ENCODE data around the gene C1orf167. TPM values are rescaled to one million over a fixed set of nuclear protein-coding genes. Genes with fewer than 3 reads are reported as not detected.

The C1orf167 gene
- total RNA-seq, 1 donor from 2014 or later, result not detected

GRCh38 chr1:11779715-11780379, 17.9 kb downstream of the C1orf167 start:
- Histone ChIP-seq H3K36me3 (ENCODE audit: control insufficient read depth, insufficient read depth, low read length) (peaks cover 1% of the 10 kb centered on the region), H3K27me3 (ENCODE audit: control insufficient read depth, insufficient read depth, low read length) (no peaks in the 10 kb centered on the region), H3K4me3 (ENCODE audit: low read depth, low read length) (no peak overlapping the region)
- DNase-seq (ENCODE audit: low read depth), result no peak
- TF ChIP-seq CTCF (IDR thresholded peaks at IDR 0.05; ENCODE audit: insufficient read depth, low read length, poor library complexity, severe bottlenecking), result no peak

GRCh38 chr1:11780380-11781147, 18.6 kb downstream of the C1orf167 start:
- peaks cover 1% of the 10 kb centered on the region for H3K36me3 ChIP-seq (ENCODE audit: control insufficient read depth, insufficient read depth, low read length)
- H3K4me3 ChIP-seq (ENCODE audit: low read depth, low read length), result no peak overlapping the region
- no peak for DNase-seq (ENCODE audit: low read depth)
- TF ChIP-seq CTCF (IDR thresholded peaks at IDR 0.05; ENCODE audit: insufficient read depth, low read length, poor library complexity, severe bottlenecking), result no peak
- no peaks in the 10 kb centered on the region for H3K27me3 ChIP-seq (ENCODE audit: control insufficient read depth, insufficient read depth, low read length)

- no peak overlapping the region for H3K4me3 ChIP-seq (ENCODE audit: low read depth, low read length)
- DNase-seq (ENCODE audit: low read depth), result no peak
- no peak for TF ChIP-seq CTCF (IDR thresholded peaks at IDR 0.05; ENCODE audit: insufficient read depth, low read length, poor library complexity, severe bottlenecking)
- no peaks in the 10 kb centered on the region for H3K27me3 ChIP-seq (ENCODE audit: control insufficient read depth, insufficient read depth, low read length)
- H3K36me3 ChIP-seq (ENCODE audit: control insufficient read depth, insufficient read depth, low read length), result peaks cover 1% of the 10 kb centered on the region
These were observed 19.3 kb downstream of the C1orf167 start for GRCh38 chr1:11781297-11781696.

- no peak for TF ChIP-seq CTCF (IDR thresholded peaks at IDR 0.05; ENCODE audit: insufficient read depth, low read length, poor library complexity, severe bottlenecking)
- H3K36me3 ChIP-seq (ENCODE audit: control insufficient read depth, insufficient read depth, low read length), result peaks cover 1% of the 10 kb centered on the region
- DNase-seq (ENCODE audit: low read depth), result no peak
- no peak overlapping the region for H3K4me3 ChIP-seq (ENCODE audit: low read depth, low read length)
- H3K27me3 ChIP-seq (ENCODE audit: control insufficient read depth, insufficient read depth, low read length), result no peaks in the 10 kb centered on the region
These were observed 20.2 kb downstream of the C1orf167 start for GRCh38 chr1:11782127-11782708.

- DNase-seq (ENCODE audit: low read depth), result no peak
- TF ChIP-seq CTCF (IDR thresholded peaks at IDR 0.05; ENCODE audit: insufficient read depth, low read length, poor library complexity, severe bottlenecking), result no peak
- Histone ChIP-seq H3K4me3 (ENCODE audit: low read depth, low read length) (no peak overlapping the region), H3K27me3 (ENCODE audit: control insufficient read depth, insufficient read depth, low read length) (no peaks in the 10 kb centered on the region), H3K36me3 (ENCODE audit: control insufficient read depth, insufficient read depth, low read length) (peaks cover 1% of the 10 kb centered on the region)
These were observed 21.6 kb downstream of the C1orf167 start for GRCh38 chr1:11783556-11783955.

All from kidney epithelial cell (primary cell).